Upper lobe of left lung (tissue), 6 donors: ENCODE data around the gene UTP15. TPM values are rescaled to one million over a fixed set of nuclear protein-coding genes. Genes with fewer than 3 reads are reported as not detected.

ENCODE experiments used
- ATAC-seq, 2 donors: fragments of 200-7000 bp; cut with Tn5 transposase; one replicate each; pipeline ENCODE4 v1.9.1; 2022; ENCODE audit warnings: mild to moderate bottlenecking in 2 of 2, moderate library complexity in 2 of 2; ENCODE audit not compliant: low FRiP score in 2 of 2
- DNase-seq, 2 donors: peaks; one replicate each; pipeline ENCODE4 v3.0.0-alpha.2; 2019 to 2020
- H3K27ac ChIP-seq, 4 donors: fragments of 200-600 bp; sonication (generic); one replicate each; pipeline ENCODE4 v1.5.1; 2016 to 2019
- H3K27me3 ChIP-seq, 4 donors: fragments of 200-600 bp; sonication (generic); one replicate each; pipeline ENCODE4 v1.5.1; 2017 to 2019
- H3K36me3 ChIP-seq, 4 donors: fragments of 200-600 bp; sonication (generic); one replicate each; pipeline ENCODE4 v1.5.1; 2016 to 2019
- H3K4me1 ChIP-seq, 4 donors: fragments of 200-600 bp; sonication (generic); one replicate each; pipeline ENCODE4 v1.5.1; 2018 to 2019
- H3K4me3 ChIP-seq, 4 donors: fragments of 200-600 bp; sonication (generic); one replicate each; pipeline ENCODE4 v1.5.1; 2017 to 2019; ENCODE audit warnings: mild to moderate bottlenecking in 2 of 4, moderate library complexity in 1 of 4
- H3K9me3 ChIP-seq, 4 donors: fragments of 200-600 bp; sonication (generic); one replicate each; pipeline ENCODE4 v1.5.1; 2018 to 2019
- CTCF ChIP-seq, 6 experiments: fragments of 450-650 bp in 4 of 6; fragments of 200-600 bp in 2 of 6; sonication (generic) in 2 of 6; IDR thresholded peaks; one replicate each; pipeline ENCODE4 v1.5.1; 2016 to 2019; ENCODE audit warnings: antibody characterized with exemption in 6 of 6
- EP300 ChIP-seq, 4 donors: sonication (generic); formaldehyde crosslinking; IDR thresholded peaks; one replicate each; pipeline ENCODE4 v1.5.1; 2017; ENCODE audit warnings: antibody characterized with exemption in 4 of 4, control low read depth in 2 of 4
- POLR2A ChIP-seq, 4 donors: fragments of 450-650 bp; IDR thresholded peaks; one replicate each; pipeline ENCODE4 v1.5.1; 2016 to 2017; ENCODE audit warnings: antibody characterized with exemption in 4 of 4, mild to moderate bottlenecking in 2 of 4
- POLR2AphosphoS5 ChIP-seq, 2 donors: sonication (generic); formaldehyde crosslinking; IDR thresholded peaks; one replicate each; pipeline ENCODE4 v1.5.1; 2017; ENCODE audit warnings: antibody characterized with exemption in 2 of 2
- WGBS, 2 donors: methylation state at CpG; one replicate each; pipeline ENCODE4 v1.1.5; 2017 to 2018; 5-methylcytosine and 5-hydroxymethylcytosine counted together
- total RNA-seq, 6 donors: library from RNA; depleted of rRNA in 4 of 6; stranded (reverse); fragments of >200 nt in 4 of 6; gene quantifications; one replicate each; pipeline versions ENCODE4 v1.1.0 to v1.2.1, GENCODE V29; 2016 to 2021
- donor health status: DM: no; HTN: no; CAD: no; lungs with moderate emphysema.
- donor health status: DM: no; HTN: yes; CAD: no; lungs with severe emphysema.

Gene UTP15
- total RNA-seq, 6 donors from 2014 or later: 8.8 to 28.6 (median 16.5) TPM

- WGBS, 2 donors: 64 to 71% methylated on average over 4 of the region's 4 CpGs
- no peak for TF ChIP-seq POLR2A (IDR thresholded peaks at IDR 0.05)
- no peak for TF ChIP-seq EP300 (IDR thresholded peaks at IDR 0.05)
- TF ChIP-seq CTCF (IDR thresholded peaks at IDR 0.05): no peak
- TF ChIP-seq POLR2AphosphoS5 (IDR thresholded peaks at IDR 0.05): no peak
- Histone ChIP-seq H3K27ac (no peak overlapping the region), H3K36me3 (no peaks in the 10 kb centered on the region), H3K9me3 (no peaks in the 10 kb centered on the region), H3K27me3 (no peaks in the 10 kb centered on the region), H3K4me1 (no peaks in the 10 kb centered on the region), H3K4me3 (no peak overlapping the region)
- ATAC-seq (no peak), DNase-seq (no peak)
Observed at GRCh38 chr5:73619606-73620333, 54.2 kb downstream of the UTP15 start.

GRCh38 chr5:73620334-73620687 is 54.8 kb downstream of the UTP15 start:
- DNase-seq (no peak), ATAC-seq (no peak)
- H3K4me3 ChIP-seq: no peak overlapping the region
- peaks cover 0 to 5% (median under 1%) of the 10 kb centered on the region in 4 donors for H3K4me1 ChIP-seq
- H3K27ac ChIP-seq: no peak overlapping the region
- H3K9me3 ChIP-seq: no peaks in the 10 kb centered on the region
- no peaks in the 10 kb centered on the region for H3K27me3 ChIP-seq
- no peaks in the 10 kb centered on the region for H3K36me3 ChIP-seq
- WGBS, 2 donors: 79 to 100% methylated on average over 1 of the region's 1 CpG
- TF ChIP-seq EP300 (IDR thresholded peaks at IDR 0.05) (no peak), CTCF (IDR thresholded peaks at IDR 0.05) (no peak), POLR2AphosphoS5 (IDR thresholded peaks at IDR 0.05) (no peak), POLR2A (IDR thresholded peaks at IDR 0.05) (no peak)

GRCh38 chr5:73623060-73623459 is 57.5 kb downstream of the UTP15 start:
- Histone ChIP-seq H3K4me1 (peaks cover 0 to 19% (median 10%) of the 10 kb centered on the region in 4 donors), H3K27ac (no peak overlapping the region), H3K36me3 (no peaks in the 10 kb centered on the region), H3K27me3 (no peaks in the 10 kb centered on the region), H3K9me3 (no peaks in the 10 kb centered on the region), H3K4me3 (no peak overlapping the region)
- DNase-seq: no peak
- WGBS, 2 donors: 92 to 95% methylated on average over 2 of the region's 2 CpGs
- TF ChIP-seq CTCF (IDR thresholded peaks at IDR 0.05) (no peak), POLR2A (IDR thresholded peaks at IDR 0.05) (no peak), POLR2AphosphoS5 (IDR thresholded peaks at IDR 0.05) (no peak), EP300 (IDR thresholded peaks at IDR 0.05) (no peak)
- no peak for ATAC-seq

GRCh38 chr5:73623901-73624404 is 58.4 kb downstream of the UTP15 start:
- no peaks in the 10 kb centered on the region for H3K9me3 ChIP-seq
- no peaks in the 10 kb centered on the region for H3K27me3 ChIP-seq
- WGBS, 2 donors: 48 to 55% methylated on average over 2 of the region's 2 CpGs
- DNase-seq (no peak), ATAC-seq (no peak)
- H3K4me1 ChIP-seq: peaks cover 0 to 19% (median 10%) of the 10 kb centered on the region in 4 donors
- H3K4me3 ChIP-seq: no peak overlapping the region
- H3K36me3 ChIP-seq: no peaks in the 10 kb centered on the region
- no peak overlapping the region for H3K27ac ChIP-seq
- TF ChIP-seq POLR2A (IDR thresholded peaks at IDR 0.05) (no peak), EP300 (IDR thresholded peaks at IDR 0.05) (no peak), POLR2AphosphoS5 (IDR thresholded peaks at IDR 0.05) (no peak), CTCF (IDR thresholded peaks at IDR 0.05) (no peak)

GRCh38 chr5:73624888-73625287 is 59.3 kb downstream of the UTP15 start:
- Histone ChIP-seq H3K36me3 (no peaks in the 10 kb centered on the region), H3K27ac (peak overlapping the region in 1 of 4 donors; percentile 69), H3K27me3 (no peaks in the 10 kb centered on the region), H3K4me1 (peaks cover 0 to 19% (median 10%) of the 10 kb centered on the region in 4 donors), H3K4me3 (no peak overlapping the region), H3K9me3 (no peaks in the 10 kb centered on the region)
- ATAC-seq (no peak), DNase-seq (no peak)
- no peak for TF ChIP-seq EP300 (IDR thresholded peaks at IDR 0.05)
- no peak for TF ChIP-seq POLR2A (IDR thresholded peaks at IDR 0.05)
- TF ChIP-seq POLR2AphosphoS5 (IDR thresholded peaks at IDR 0.05): no peak
- TF ChIP-seq CTCF (IDR thresholded peaks at IDR 0.05): no peak
- WGBS, 2 donors: 88 to 94% methylated on average over 6 of the region's 6 CpGs
